ENCODE measurements around the gene IHH. TPM values are rescaled to one million over a fixed set of nuclear protein-coding genes. Genes with fewer than 3 reads are reported as not detected.
A peak's percentile ranks its signal among the peaks of the same experiment; 100 is the strongest.

Gene IHH
- polyA plus RNA-seq, 3 donors, result not detected

DNA sequence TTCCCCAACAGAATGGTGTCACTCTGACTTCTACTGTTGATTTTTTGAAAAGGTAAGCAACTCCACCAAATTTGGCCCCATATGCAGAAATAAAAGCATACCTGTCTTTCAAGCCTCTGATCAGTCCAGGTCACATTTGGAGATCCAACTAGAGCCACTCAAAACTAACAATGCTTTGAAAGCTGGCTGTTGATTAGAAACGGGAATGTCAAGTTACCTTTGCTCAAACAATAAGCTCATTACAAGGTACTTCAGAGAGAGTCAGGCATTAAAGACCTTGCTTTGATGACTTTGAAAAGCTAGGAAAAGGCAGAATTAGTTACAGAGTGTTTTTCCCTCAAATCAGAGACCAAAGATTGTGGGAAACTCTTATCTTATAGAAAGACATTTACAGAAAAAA is 4.8 kb upstream of the IHH start:
- no peaks in the 10 kb centered on the region for H3K36me3 ChIP-seq (replicated peaks in 1 of 2; ENCODE audit: control insufficient read depth in 1 of 2, insufficient read depth in 2 of 2, low read length in 2 of 2)
- intact Hi-C loops (cut with micrococcal nuclease), result no loop called here
- Mint-ChIP-seq H3K4me3 (peak overlapping the region in 1 of 2 donors; percentile 49), H3K9me3 (peaks cover 0 to 10% (median 0%) of the 10 kb centered on the region in 7 donors), H3K36me3 (peaks cover 0 to 4% of the 10 kb centered on the region in 2 donors), H3K27me3 (ENCODE audit: low read depth in 3 of 3) (peaks cover 41 to 63% (median 48%) of the 10 kb centered on the region in 3 donors), H3K4me1 (peaks cover 2% of the 10 kb centered on the region), H3K27ac (no peak overlapping the region)
- no peak for DNase-seq
- H3K4me3 ChIP-seq (replicated peaks in 1 of 3; ENCODE audit: low read depth in 2 of 3, low read length in 3 of 3), result no peak overlapping the region
- no peak overlapping the region for H3K27ac ChIP-seq (ENCODE audit: low read depth in 1 of 2, low read length in 2 of 2)
- H3K79me2 ChIP-seq (ENCODE audit: insufficient read depth, low read length), result no peaks in the 10 kb centered on the region
- H3K9ac ChIP-seq (ENCODE audit: insufficient read depth, low read length, poor library complexity, severe bottlenecking), result no peak overlapping the region
- peaks cover 0 to 16% of the 10 kb centered on the region in 2 donors for H3K9me3 ChIP-seq (replicated peaks in 1 of 2; ENCODE audit: control insufficient read depth in 1 of 2, insufficient read depth in 1 of 2, low read length in 2 of 2)
- no peaks in the 10 kb centered on the region for H4K20me1 ChIP-seq (ENCODE audit: insufficient read depth, low read length)
- peaks cover 0 to 6% of the 10 kb centered on the region in 2 donors for H3K4me1 ChIP-seq (ENCODE audit: control insufficient read depth in 1 of 2, insufficient read depth in 2 of 2, low read length in 2 of 2)
- H2AFZ ChIP-seq (ENCODE audit: insufficient read depth, low read depth, low read length, poor library complexity, severe bottlenecking), result no peak overlapping the region
- peaks cover 45 to 52% of the 10 kb centered on the region in 2 donors for H3K27me3 ChIP-seq (ENCODE audit: control insufficient read depth in 2 of 2, insufficient read depth in 2 of 2, low read length in 2 of 2)
- H3K4me2 ChIP-seq (replicated peaks; ENCODE audit: extremely low read depth, low read length, poor library complexity, severe bottlenecking), result no peak overlapping the region
- TF ChIP-seq, protein P1, sequence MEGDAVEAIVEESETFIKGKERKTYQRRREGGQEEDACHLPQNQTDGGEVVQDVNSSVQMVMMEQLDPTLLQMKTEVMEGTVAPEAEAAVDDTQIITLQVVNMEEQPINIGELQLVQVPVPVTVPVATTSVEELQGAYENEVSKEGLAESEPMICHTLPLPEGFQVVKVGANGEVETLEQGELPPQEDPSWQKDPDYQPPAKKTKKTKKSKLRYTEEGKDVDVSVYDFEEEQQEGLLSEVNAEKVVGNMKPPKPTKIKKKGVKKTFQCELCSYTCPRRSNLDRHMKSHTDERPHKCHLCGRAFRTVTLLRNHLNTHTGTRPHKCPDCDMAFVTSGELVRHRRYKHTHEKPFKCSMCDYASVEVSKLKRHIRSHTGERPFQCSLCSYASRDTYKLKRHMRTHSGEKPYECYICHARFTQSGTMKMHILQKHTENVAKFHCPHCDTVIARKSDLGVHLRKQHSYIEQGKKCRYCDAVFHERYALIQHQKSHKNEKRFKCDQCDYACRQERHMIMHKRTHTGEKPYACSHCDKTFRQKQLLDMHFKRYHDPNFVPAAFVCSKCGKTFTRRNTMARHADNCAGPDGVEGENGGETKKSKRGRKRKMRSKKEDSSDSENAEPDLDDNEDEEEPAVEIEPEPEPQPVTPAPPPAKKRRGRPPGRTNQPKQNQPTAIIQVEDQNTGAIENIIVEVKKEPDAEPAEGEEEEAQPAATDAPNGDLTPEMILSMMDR (IDR thresholded peaks at IDR 0.05), result no peak
- no CpG with 5 or more reads among the region's 1 CpG for WGBS (ENCODE audit: insufficient coverage)

DNA sequence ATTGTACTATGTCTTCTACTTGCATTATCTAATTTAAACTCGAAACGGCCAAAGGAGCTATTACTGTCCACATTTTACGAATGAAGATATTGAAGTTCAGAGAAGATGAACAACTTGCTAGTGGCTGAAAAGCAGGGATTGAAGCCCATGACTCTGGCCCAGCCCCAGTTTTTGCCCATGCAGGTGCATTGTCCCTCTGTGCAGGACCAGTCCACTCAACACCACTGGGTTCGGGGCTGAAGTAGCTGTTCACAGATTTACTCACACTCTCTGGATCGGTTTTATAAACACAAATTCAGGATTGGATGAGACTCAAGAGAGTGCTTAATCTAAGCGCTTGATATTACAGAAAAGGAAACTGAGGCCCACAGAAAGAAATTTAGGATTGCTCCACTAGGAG is 1.4 kb upstream of the IHH start:
- intact Hi-C loops (cut with micrococcal nuclease), result no loop called here
- Mint-ChIP-seq H3K4me3 (peak overlapping the region in 1 of 2 donors; percentile 68), H3K4me1 (peaks cover 17% of the 10 kb centered on the region), H3K27ac (no peak overlapping the region), H3K36me3 (peaks cover 0 to 7% of the 10 kb centered on the region in 2 donors), H3K27me3 (ENCODE audit: low read depth in 3 of 3) (peaks cover 71 to 85% (median 76%) of the 10 kb centered on the region in 3 donors), H3K9me3 (peaks cover 0 to 23% (median 4%) of the 10 kb centered on the region in 7 donors)
- Histone ChIP-seq H2AFZ (ENCODE audit: insufficient read depth, low read depth, low read length, poor library complexity, severe bottlenecking) (no peak overlapping the region), H3K9me3 (replicated peaks in 1 of 2; ENCODE audit: control insufficient read depth in 1 of 2, insufficient read depth in 1 of 2, low read length in 2 of 2) (peaks cover 0 to 17% of the 10 kb centered on the region in 2 donors), H3K4me3 (replicated peaks in 1 of 3; ENCODE audit: low read depth in 2 of 3, low read length in 3 of 3) (no peak overlapping the region), H3K9ac (ENCODE audit: insufficient read depth, low read length, poor library complexity, severe bottlenecking) (no peak overlapping the region), H3K4me2 (replicated peaks; ENCODE audit: extremely low read depth, low read length, poor library complexity, severe bottlenecking) (no peak overlapping the region), H3K27me3 (ENCODE audit: control insufficient read depth in 2 of 2, insufficient read depth in 2 of 2, low read length in 2 of 2) (peaks cover 69 to 83% of the 10 kb centered on the region in 2 donors), H3K4me1 (ENCODE audit: control insufficient read depth in 1 of 2, insufficient read depth in 2 of 2, low read length in 2 of 2) (peaks cover 9 to 15% of the 10 kb centered on the region in 2 donors), H3K79me2 (ENCODE audit: insufficient read depth, low read length) (no peaks in the 10 kb centered on the region), H3K36me3 (replicated peaks in 1 of 2; ENCODE audit: control insufficient read depth in 1 of 2, insufficient read depth in 2 of 2, low read length in 2 of 2) (no peaks in the 10 kb centered on the region), H3K27ac (ENCODE audit: low read depth in 1 of 2, low read length in 2 of 2) (no peak overlapping the region), H4K20me1 (ENCODE audit: insufficient read depth, low read length) (no peaks in the 10 kb centered on the region)
- DNase-seq, result no peak
- TF ChIP-seq, protein P1 (IDR thresholded peaks at IDR 0.05), result no peak
- WGBS (ENCODE audit: insufficient coverage), result 83% methylated on average over 1 of the region's 6 CpGs

Measured in CD14-positive monocyte (primary cell).